ENCODE results near the gene ICA1.

Gene ICA1

DNA sequence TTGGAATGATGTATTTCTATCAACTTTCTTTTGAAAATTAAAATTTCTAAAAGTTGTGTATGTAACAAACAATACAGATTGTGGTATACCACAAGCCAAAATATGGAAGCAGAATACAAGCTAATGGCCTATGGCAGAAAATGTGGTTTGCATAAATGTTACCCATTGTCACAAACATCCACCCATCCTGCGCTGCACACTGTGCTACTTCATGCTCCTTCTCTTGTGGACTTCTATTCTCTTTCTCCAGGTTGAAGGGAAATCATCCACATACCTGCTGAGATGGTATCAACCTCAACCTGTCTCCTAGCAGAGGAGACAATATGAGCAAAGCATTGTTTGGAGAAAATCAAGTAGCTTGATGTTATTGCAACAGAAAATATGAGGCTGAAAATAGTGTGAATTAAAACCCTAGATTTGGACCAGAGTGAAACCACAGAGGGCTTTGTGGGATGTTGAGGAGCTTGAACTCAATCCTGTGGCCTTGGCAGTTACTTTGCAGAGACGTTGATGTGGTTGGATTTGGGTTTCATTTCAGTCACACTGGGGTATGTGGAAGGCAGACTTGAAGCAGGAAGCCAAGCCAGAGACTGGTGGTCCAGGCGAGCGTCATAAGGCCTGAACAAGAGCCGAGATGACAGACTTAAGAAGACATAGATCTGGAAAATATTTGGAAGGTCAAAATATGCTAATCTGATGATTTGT lies 63.8 kb downstream of the ICA1 start:
- no peak for DNase-seq

- DNase-seq: no peak
These were observed 69.1 kb downstream of the ICA1 start for GRCh38 chr7:8192897-8193296.

DNA sequence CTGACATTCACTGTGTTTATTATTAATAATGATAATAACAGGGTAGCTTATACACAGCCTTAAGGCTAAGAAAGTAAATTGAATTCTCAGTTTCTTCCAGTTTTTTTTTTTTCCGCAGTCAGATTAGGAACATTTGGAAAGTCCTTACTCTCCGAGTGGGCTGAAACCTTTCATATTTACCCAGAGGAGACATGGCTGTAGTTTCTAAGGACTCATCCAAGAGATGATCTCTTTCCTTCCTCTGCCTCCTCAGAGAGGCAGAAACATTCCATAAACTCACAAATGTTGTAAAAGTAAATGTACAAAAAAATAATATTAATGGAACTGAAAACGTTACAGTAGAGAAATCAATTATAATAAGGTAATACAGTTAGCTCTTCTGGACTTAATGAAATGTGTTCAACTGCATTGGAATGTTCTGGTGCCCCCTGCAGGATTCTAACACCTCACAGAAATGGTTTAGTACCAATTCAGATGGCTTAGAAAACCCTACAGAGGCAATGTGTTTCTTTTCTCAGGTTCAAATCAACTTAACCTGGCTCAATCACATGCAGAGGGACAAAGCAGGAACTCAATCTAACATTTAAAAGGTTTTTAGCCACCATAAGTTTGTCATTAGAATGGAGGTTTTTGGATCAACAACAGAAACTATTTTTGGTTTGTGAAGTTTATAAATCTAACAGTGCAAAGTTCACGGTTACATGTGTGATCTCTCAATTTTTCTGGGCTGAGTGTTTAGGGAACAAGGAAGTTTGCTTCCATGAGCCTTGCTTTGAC lies 71.7 kb downstream of the ICA1 start:
- no peak for DNase-seq

DNA sequence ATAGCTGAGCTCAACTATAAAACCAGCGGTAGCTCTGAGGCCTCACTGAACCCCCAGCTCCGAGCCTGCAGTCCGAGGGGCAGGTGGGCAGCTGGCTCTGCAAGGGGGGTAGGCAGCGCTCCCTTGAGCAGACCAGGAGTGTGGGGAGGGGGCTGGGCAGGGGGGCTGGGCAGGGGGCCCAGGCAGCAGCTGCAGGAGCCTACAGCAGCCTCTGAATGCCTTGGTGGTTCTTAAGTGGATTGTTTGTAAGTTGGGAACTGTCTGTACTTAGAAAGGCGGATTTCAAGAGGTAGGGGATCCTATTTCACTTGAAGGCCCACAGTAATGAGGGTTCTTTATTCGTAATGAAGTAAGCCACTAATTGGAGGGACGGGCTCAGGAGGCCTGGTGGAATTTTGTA lies 72.3 kb downstream of the ICA1 start:
- DNase-seq: no peak

DNA sequence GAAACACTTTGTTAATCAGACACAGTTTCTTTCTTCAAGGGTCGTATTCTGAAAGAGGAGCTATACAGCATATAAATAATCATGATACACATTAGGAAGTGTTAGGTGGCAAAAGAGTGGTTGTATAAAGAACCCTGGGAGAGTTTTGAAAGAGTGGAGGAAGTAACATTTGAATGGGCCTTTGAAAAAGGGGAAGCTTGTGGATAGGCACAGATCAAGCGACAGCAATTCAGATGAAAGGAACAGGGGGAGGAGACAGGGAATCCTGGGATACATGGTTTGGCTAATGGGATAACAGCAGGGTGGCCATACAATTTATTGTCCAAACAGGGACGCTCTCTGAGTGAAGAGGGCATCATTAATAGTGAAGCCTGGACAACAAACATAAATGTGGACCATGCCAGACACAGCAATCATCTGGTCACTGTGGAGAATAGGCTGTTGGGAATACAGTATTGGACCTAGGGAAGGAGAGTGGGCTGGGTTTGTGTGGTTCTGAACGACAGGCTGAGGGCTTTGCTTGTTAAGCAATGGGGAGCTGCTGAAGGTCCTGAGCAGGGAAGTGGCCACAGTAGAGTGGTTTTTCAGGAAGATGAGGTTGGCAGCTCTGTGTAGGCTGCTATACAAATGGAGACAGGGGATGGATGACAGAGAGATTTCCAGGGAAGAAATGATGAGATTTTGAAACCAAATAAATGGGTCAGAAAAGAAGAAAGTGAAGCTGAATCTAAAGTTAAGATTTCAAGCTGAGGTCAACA lies 75.9 kb downstream of the ICA1 start:
- no peak for DNase-seq

GRCh38 chr7:8184221-8184620 lies 77.7 kb downstream of the ICA1 start:
- DNase-seq: no peak

DNA sequence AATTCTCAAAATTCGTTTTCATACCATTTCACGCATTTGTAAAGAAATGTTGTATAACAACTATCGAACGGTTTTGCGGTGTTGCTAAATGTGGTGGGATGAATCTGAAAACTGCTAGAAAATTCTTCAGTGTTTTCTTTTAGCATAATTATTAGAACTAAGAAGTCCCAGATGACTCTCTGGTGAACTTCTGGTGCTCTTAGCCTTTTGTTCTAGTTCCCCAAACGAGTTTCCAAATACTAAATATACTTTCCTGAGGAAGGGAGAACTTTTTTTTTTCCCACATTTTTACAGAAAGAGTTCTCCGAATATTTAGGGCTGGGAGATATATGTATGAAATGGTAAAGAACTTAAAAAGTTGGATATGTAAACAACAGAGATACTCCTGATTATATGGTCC lies 82.5 kb downstream of the ICA1 start:
- DNase-seq: no peak

GRCh38 chr7:8178353-8178752 lies 83.6 kb downstream of the ICA1 start:
- no peak for DNase-seq

DNA sequence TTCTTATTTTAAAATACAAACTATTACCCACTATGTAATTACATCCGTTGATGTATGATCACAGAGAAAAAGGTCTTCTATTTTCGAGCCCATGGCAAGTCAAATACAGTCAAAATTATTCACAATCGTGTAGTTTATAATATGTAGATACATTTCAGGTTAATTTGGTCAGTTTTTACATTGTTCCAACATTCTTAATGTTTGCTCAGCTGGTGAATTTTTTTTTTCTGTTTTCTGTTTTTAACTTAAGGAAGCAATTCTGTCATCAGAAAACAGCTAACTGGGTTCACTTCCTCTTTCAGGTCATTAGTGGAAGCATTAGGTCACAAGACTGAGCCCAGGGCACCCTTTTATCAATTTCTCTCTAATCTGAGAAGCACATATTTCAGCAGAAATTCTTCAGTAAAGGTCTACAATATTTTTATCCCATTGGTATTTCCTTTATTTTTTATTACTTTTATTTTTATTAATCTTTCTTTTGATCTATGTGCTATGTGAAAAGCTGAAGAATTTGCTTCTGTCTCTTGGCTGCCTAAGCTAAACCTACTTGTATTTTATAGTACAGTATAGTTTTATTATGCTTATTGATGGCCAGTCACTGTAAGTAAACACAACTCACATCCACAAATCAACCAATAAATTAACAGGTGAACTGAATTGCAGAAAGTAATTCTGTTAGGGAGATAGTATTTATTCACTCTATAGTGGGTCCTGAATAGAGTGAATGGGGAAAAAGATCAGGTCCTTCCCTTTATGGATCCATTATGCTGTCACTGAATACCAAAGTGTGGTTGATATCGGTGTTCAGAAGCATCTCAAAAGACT lies 84.6 kb downstream of the ICA1 start:
- no peak for DNase-seq

GRCh38 chr7:8176370-8177081 lies 85.4 kb downstream of the ICA1 start:
- DNase-seq: no peak

DNA sequence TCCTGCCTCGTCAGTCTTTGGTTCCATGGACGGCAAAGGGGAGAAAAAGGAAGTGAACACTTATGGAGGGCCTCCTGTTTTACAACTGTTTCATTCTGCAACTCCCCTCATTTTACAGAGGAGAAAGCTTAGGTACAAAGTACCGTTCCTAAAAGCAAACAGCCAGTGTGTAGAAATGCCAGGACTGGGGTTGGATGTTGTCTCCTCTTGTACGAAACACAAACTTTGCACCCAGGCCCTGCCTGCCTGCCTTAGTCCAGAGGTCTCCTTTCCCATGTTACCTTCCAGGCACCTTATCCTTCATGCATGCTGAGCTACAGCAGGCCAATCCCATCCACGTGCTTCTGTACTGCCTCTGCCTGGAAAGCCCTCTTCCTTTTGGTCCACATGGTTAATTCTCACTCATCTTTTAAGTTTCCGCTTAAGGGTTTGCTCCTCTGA lies 86.0 kb downstream of the ICA1 start:
- no peak for DNase-seq

DNA sequence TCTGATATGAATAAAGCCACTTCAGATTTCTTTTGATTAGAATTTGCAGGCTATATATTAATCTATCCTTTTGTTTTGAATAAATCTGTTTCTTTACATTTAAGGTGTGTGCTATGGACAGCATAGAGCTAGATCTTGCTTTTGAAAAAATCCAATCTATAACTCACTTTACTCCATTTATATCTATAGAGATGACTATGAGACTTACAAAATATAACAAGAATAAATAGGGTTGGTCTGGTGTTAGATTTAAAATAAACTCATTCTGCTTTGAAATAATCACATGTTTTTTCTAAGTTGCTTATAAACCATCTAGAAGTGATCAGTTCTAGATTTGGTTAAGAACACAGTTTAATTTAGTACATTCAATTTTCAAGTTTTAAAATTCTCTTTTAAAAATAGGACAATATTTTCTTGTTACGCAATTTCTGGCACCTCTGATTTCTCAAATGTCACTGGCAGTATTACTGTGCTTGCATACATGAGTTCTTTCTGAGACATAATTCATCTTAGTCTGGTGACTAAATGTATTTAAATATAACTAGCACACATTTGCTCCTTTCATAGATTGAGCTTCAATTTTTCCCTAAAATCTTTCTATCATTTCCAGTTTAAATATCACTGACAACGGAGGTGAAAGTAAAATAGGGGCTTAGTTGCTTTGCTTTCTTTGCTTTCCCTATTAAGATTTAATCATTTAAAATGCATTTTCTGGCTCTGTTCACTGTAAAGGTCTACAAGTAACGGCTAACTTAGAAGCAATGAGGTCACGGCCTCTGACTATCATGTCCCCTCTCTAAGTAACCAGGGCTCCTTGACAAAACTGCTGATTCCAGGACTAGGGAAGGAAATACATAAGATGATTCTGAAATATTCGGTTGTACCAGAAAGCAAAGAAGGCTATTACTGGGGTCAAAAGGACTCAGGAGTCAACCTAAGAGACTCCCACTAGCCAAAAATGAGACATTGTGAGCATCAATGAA lies 89.3 kb downstream of the ICA1 start:
- no peak for DNase-seq

GRCh38 chr7:8169171-8169570 lies 92.8 kb downstream of the ICA1 start:
- DNase-seq: no peak

- no peak for DNase-seq
These were observed 93.6 kb downstream of the ICA1 start for GRCh38 chr7:8168336-8168735.

DNA sequence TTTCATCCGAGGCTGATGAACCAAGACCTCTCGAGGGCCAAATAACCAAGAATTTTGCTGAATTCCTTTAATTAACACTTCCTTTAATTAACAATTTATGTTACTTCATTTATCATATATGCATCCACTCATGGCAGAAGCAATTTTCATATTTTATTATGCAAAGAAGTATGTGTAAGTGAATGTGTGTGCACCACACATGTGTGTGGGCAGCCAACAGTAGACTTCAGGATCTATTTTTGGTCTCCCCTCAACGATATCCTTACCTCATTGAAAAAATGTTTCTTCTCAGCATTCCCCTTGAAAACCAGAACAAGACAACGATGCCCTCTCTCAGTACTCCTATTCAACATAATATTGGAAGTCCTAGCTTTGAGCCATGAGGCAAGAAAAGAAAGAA lies 96.8 kb downstream of the ICA1 start:
- DNase-seq: no peak

GRCh38 chr7:8162181-8162580 lies 99.8 kb downstream of the ICA1 start:
- no peak for DNase-seq

DNA sequence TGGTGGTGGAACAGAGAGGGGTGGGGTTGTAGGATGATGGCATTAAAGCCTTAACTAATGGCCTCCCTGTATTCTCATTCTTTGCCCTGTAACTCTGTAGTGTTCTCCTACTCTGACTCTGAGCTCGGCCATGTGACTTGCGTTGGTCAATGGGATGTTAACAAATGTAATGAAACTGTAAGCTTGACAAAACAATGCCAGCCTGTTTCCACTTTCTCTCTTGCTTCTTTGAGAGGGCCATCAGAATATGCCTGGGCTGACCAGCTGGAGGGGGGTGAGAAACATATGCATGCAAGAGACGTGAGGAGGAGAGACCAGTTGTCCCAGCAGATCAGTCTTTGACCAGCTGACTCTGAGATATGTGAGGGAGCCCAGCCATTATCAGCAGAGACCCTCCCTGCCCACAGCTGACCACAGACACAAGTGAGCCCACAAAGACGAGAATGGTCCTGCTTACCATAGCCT lies 100.6 kb downstream of the ICA1 start:
- no peak for DNase-seq

GRCh38 chr7:8160779-8161345 lies 101.1 kb downstream of the ICA1 start:
- no peak for DNase-seq

DNA sequence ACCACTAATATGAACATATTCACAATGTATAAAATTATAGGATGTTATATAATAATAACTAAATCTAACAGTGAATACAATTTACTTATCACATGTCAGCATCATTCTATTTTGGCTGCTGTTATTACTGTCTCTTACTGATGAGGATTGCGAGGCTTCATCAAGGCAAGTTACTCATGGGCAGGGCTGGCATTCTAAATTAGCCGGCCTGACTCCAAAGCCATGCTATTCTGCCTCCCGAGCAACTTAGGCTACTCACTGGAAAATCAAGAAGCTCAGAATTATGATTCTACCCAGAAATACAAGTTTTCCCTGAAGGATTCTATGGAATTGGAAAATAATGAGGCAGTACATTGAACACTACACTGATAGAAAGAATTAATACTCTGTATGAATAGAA lies 101.7 kb downstream of the ICA1 start:
- DNase-seq: no peak

DNA sequence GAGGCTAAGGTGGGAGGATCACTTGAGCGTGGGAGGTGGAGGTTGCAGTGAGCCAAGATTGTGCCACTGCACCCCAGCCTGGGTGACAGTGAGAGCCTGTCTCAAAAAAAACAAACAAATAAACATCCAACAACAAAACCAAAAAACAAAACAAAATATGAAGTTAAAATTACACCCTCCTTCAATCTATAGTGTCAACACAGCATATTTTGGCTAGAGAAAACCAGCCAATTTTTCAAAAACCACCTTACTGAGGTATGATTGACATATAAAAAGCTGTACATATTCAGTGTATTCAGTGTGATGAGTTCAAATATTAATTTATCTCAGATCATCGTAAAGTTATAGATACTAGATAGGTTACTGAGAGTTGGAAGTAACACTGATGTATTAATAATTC lies 102.4 kb downstream of the ICA1 start:
- no peak for DNase-seq

- DNase-seq: no peak
These were observed 104.7 kb downstream of the ICA1 start for GRCh38 chr7:8157296-8157695.

All from islet precursor cell (in vitro differentiated cells).